Activated CD8-positive, alpha-beta memory T cell treated with anti-CD3 and anti-CD28 coated beads for 24 hours (primary cell): ENCODE results near the gene CHCHD6.
A peak's percentile ranks its signal among the peaks of the same experiment; 100 is the strongest.

Experiments
- DNase-seq: peaks from one replicate; pipeline ENCODE4 v3.0.0-alpha.2; 2020

Gene CHCHD6

GRCh38 chr3:126963261-126964190 lies 259.5 kb downstream of the CHCHD6 start:
- no peak for DNase-seq

DNA sequence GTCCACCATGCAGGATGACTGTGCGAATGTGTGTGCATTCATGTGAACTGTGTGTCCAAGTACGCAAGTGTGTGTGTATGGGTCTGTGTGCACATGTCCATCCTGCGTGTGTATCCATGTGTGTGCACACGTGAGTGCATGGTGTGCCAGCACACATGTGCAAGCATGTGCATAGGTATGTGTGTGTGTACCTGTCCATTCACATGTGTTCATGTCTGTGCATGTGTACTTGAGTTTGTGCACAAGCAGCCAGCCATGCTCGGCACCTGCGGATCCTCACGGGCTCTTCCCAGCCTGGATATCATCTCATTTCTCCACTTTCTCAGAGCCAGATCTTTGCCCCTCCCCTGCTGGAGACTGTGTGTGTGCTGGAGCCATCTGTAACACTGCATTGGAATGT lies 260.2 kb downstream of the CHCHD6 start:
- no peak for DNase-seq

- no peak for DNase-seq
Measured at GRCh38 chr3:126964950-126965349, 260.9 kb downstream of the CHCHD6 start.

DNA sequence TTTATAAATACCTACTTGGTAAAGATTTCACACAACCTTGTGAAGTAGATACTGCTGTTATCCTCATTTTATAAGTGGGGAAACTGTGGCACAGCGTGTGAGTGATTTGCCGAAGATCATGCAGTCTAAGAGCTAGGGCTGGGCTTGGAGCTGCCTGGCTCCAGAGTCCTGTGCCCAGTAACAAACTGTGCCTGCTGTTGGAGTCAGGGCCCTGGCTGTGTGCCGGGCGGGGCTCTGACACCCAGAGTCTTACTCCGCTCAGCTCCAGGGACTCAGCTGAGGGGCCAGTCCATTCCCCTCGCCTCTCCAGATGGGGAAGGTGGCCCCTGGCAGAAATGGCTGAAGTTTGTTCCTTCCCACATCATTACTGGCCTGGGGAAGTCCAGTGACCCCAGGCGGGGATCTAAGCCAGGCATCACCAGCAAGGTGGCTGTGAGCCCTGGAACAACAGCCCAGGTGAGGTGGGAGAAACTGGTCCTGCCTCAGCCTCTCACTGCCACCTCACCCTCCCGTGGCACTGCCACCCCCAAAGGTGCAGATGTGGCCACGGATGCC lies 261.6 kb downstream of the CHCHD6 start:
- no peak for DNase-seq

DNA sequence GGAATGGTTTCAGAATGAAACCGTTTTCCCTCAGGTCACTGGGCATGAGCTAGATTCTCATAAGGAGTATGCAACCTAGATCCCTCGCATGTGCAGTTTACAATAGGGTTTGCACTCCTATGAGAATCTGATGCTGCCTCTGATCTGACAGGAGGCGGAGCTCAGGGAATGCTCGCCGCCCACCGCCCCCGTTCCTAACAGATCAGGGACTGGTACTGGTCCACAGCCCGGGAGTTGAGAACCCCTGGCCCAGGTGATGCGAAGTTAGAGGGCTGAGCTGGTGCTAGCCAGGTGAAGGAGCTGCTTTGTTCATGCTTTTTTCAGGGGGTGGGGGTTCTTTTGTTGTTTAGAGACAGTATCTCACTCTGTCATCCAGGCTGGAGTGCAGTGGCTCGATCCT lies 263.3 kb downstream of the CHCHD6 start:
- DNase-seq: no peak

DNA sequence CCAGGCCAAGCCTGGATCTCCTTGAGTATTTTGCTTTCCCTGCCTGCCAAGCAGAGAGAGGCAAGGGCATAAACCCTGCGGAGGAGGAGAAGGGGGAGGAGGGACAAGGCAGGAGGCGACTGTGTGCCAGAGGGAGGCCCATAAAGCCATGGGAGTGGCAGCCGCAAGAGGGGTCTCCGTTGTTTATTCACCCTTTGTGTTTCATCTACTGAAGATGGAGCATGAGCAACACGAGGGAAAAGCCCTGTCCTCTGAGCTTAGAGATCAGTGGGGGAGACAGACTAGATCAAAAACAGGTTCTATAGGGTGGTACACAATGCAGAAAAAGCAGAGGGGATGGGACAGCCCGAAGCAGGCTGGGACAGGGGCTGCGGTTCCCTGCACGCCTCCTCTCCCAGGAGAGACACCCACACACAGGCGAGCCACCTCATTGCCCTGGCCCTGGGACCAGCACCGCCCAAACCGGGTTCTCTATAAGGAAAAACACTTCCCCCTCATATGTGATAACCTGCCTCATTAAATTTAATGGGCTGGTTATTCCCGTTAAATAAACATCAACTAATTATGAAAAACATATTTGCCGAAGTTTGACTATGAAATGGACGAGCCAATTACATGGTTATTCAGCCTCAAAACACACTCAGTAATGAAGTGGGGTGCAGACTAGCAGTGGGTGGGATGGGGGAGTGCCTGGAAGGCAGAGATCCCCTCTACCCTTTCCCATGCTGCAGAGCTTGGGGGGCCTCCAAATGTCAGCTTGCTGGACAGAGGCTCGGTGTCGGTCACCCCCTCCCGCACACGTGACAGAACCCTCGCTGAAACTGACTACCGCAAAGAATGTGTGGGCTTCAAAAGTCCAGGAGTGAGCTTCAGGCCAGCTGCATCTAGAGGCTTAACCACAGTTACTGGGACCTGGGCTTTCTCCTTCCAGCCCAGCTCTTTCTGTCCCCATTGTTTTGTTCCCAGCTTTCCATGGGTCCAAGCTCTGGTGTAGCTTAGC lies 264.7 kb downstream of the CHCHD6 start:
- no peak for DNase-seq

GRCh38 chr3:126969586-126969985 lies 265.5 kb downstream of the CHCHD6 start:
- no peak for DNase-seq

GRCh38 chr3:126970101-126970500 lies 266.1 kb downstream of the CHCHD6 start:
- no peak for DNase-seq

- no peak for DNase-seq
Measured at GRCh38 chr3:126970921-126971320, 266.9 kb downstream of the CHCHD6 start.

DNA sequence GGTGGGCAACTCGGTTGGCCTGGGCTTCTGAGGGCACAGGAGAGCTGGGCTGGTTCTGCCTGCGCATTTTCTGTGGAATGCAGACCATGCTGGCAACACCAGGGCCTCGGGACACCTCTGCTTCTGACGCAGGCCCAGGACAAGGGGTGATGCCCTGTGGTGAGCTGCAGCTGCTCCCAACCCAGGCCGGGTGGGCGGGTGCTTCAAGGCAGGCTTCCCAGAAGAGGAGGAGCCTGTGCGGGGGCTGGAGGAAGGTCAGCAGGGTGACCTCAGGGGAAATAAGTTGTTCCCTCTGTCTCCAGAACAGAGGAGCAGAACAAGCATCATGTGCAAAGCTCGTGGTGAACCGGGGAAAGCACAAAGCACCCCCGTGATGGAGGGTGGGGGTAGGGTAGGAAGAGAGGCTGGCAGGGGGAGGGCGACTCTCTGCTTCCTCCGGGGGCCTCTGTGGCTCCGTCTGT lies 267.9 kb downstream of the CHCHD6 start:
- DNase-seq: no peak

- DNase-seq: no peak
Measured at GRCh38 chr3:126972866-126973265, 268.8 kb downstream of the CHCHD6 start.

DNA sequence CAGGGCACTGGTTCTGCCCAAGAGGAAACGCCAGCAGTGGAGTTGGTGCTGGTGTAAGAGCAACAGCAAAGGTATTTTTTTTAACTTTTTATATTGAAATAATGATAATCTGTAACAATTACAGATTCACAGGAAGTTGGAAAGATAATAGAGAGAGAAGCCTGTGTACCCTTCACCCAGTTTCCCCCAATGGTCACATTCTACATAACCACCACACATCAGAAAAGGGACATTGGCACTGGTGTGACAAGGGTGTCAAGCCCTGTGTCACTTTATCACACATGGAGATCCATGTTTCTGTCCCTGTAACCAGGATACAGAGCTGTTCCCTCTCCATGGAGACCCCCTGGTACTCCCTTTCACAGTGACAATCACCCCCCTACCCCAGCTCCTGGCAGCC lies 269.8 kb downstream of the CHCHD6 start:
- no peak for DNase-seq

- no peak for DNase-seq
Measured at GRCh38 chr3:126974756-126975155, 270.7 kb downstream of the CHCHD6 start.

- no peak for DNase-seq
Measured at GRCh38 chr3:126976906-126977305, 272.9 kb downstream of the CHCHD6 start.

DNA sequence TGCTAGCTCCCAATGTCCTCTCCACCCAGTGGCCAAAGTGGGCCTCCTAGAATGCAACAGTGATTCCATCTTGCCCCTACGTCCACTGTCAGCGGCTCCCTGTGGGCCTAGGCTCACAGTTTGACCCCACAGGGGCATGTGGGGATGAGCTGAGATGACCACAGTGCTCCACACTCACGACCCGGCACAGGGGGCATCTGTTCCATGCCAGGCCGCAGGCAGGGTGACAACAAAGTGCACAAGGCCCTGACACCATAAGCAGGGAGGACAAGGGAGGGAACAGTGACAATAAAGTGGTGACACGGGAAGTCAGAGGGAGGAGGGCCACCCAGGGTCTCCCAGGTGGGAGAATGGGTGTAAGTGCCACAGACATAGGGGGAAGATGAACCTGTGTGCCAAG lies 273.8 kb downstream of the CHCHD6 start:
- no peak for DNase-seq

GRCh38 chr3:126978291-126978690 lies 274.3 kb downstream of the CHCHD6 start:
- no peak for DNase-seq

DNA sequence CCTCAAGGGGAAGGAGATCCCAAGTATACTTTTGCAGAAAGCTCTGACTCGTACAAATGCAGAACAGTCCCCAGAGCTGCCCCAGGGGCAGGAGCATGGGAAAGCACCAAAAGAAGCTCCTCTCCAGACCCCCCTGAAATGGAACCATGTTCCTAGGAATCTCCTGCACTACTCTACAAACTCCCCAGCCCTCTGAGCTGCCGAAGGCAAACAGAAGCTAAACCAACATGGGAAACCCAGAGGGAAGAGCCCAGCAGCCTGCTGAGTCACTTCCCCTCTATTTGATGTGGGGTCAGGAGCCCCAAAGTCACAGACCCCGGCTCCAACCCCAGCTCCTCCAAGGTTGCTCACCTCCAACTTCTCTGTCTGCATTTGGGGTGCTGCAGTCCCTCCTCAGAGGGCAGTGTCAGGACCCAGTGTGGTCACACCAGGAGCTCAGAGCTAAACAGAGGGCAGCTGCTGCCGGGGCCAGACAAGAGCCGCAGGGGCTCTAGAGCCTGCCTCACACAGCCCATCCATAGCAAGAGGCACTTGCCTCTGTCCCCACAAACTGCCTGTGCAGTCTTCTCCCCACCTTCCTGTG lies 275.1 kb downstream of the CHCHD6 start:
- no peak for DNase-seq

- DNase-seq: no peak
Measured at GRCh38 chr3:126980266-126980811, 276.3 kb downstream of the CHCHD6 start.

DNA sequence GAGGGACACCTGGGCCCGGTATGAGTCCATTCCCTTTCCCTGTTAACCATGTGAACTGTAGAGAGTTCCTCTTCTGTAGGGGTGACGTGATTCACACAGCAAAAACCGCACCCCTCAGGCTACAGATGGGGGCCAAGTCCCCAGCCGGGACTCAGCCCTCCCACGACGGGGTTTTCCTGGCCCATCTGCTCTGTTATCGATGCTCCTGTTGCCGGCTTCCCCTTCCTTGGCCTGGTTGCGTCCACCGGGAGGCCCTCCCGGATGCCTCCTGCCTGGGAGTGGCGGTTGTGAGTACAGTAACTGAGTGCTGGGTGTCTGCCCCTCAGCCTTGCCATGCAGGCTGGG lies 278.1 kb downstream of the CHCHD6 start:
- no peak for DNase-seq

DNA sequence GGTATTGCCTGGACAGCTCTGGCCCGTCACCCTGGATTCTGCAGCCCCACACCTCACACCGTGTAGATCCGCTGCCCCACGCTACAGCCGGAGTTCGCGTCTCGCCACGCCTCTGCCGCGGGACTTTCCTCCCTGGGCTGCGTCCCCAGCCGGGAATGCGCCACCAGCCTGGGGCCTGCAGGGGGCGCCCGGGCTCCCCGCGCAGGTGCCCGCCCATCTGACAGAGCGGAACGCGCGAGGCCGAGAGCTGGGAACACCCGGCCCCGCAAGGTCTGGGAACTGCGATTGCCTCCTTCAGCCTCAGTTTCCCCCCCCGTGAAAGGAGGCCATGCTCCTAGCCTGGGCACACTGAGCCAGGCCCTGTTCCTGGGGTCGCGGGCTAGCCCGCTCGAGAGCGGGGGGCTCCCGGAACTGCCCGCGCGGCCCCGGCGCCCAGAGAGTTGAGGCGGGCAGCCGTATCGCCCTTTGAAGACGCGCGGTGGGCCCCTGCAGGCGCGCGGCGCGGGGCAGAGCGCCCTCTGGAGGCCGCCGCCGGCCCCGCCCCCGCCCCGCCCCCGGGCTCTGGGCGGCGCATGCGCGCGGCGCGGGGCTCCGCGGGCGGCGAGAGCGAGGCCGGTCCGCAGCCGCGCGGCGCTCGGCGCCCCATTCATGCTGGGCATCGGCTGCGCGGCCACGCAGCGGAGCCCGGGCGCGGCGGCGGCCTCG lies 278.6 kb downstream of the CHCHD6 start, which contains the start of gene PLXNA1:
PLXNA1 (plus strand) TSS at position 645 of the 705 bp plus-strand sequence. CDS start 5,479 bp downstream, outside the sequence.
- DNase-seq: peak; percentile 96

DNA sequence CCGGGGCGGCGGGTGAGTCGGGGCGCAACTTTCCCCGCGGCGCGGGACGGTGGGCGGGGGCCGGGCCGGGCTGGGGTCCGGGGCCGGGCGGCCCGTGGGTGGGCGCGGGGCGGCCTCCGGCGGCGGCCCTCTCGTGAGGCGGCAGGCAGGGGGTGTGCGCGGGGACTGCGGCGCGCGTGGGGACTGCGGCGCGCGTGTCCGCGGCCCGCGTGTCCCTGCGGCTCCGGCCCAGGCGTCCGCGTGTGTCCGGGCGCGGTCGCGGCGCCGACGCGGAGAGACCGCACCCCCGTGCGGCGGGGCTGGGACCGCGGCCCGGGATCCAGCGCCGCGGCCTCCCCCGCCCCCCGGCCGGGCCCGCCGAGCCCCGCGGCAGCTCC lies 279.2 kb downstream of the CHCHD6 start:
- DNase-seq: no peak
